Measurements from ENCODE around the gene TAS1R3.

TAS1R3 gene

GRCh38 chr1:1324524-1325287 is 6.4 kb upstream of the TAS1R3 start, which contains the start of the genes CPTP and INTS11:
CPTP (plus strand) TSS chr1:1324802; CDS start chr1:1326911, 2,109 bp downstream.
INTS11 (minus strand) TSS chr1:1324660; CDS start chr1:1324608, 52 bp downstream.
- DNase-seq: peak; percentile 87

GRCh38 chr1:1325288-1326074 is 5.6 kb upstream of the TAS1R3 start:
- DNase-seq: no peak

- DNase-seq: no peak
Observed at GRCh38 chr1:1326075-1326605, 4.9 kb upstream of the TAS1R3 start.

GRCh38 chr1:1327291-1327690 is 3.8 kb upstream of the TAS1R3 start:
- DNase-seq: no peak

- no peak for DNase-seq
Observed at GRCh38 chr1:1328254-1328653, 2.8 kb upstream of the TAS1R3 start.

GRCh38 chr1:1329304-1330210 is 1.5 kb upstream of the TAS1R3 start:
- DNase-seq: no peak

GRCh38 chr1:1330366-1331067 is 563 bp upstream of the TAS1R3 start:
- peak; percentile 21 for DNase-seq

- DNase-seq: no peak
Observed at GRCh38 chr1:1332031-1332755, 1.1 kb downstream of the TAS1R3 start.

GRCh38 chr1:1332774-1333480 is 1.8 kb downstream of the TAS1R3 start:
- no peak for DNase-seq

- no peak for DNase-seq
Observed at GRCh38 chr1:1333551-1334241, 2.6 kb downstream of the TAS1R3 start.

- DNase-seq: no peak
Observed at GRCh38 chr1:1334835-1335234, 3.8 kb downstream of the TAS1R3 start.

GRCh38 chr1:1335283-1335682 is 4.2 kb downstream of the TAS1R3 start:
- DNase-seq: no peak

GRCh38 chr1:1335792-1336248 is 4.7 kb downstream of the TAS1R3 start:
- DNase-seq: no peak

GRCh38 chr1:1336446-1336845 is 5.4 kb downstream of the TAS1R3 start:
- DNase-seq: no peak

- no peak for DNase-seq
Observed at GRCh38 chr1:1336931-1337792, 6.1 kb downstream of the TAS1R3 start.

- DNase-seq: no peak
Observed at GRCh38 chr1:1337793-1338147, 6.7 kb downstream of the TAS1R3 start.

GRCh38 chr1:1338278-1338677 is 7.2 kb downstream of the TAS1R3 start:
- DNase-seq: no peak

GRCh38 chr1:1340185-1340584 is 9.1 kb downstream of the TAS1R3 start:
- DNase-seq: no peak

Data from NCI-H146 (cell line).